IMR-90 (cell line): ENCODE data around the gene SLC29A2. TPM values are rescaled to one million over a fixed set of nuclear protein-coding genes. Genes with fewer than 3 reads are reported as not detected.

Source experiments
- ATAC-seq: fragments of 200-7000 bp; cut with Tn5 transposase; 2 replicates; pipeline ENCODE4 v1.9.1; 2020; ENCODE audit warnings: low read depth, mild to moderate bottlenecking, moderate library complexity
- BruUV-seq: library from RNA; stranded (reverse); fragments of 400-500 nt; replicated peaks from 2 replicates; lab custom pipeline; 2021; lab: Mats Ljungman, UMichigan
- CTCF ChIA-PET: fragments of 300-600 bp; formaldehyde crosslinking; extraction: SDS; loops from one replicate; lab custom pipeline; 2021; ENCODE audit warnings: antibody characterized with exemption; lab: Yijun Ruan, JAX
- POLR2A ChIA-PET: fragments of 300-600 bp; sonication (Branson Sonifier 250); formaldehyde crosslinking; loops from one replicate; lab custom pipeline; 2022; ENCODE audit warnings: antibody characterized with exemption; ENCODE audit not compliant: unreplicated experiment; lab: Charles Lee
- DNase-seq: peaks from one replicate; pipeline ENCODE4 v3.0.0; 2013
- H2AFZ ChIP-seq: replicated peaks from 2 replicates; pipeline ENCODE3; 2013; ENCODE audit warnings: low read length, mild to moderate bottlenecking; ENCODE audit not compliant: poor library complexity
- H2AK5ac ChIP-seq: 2 replicates; pipeline ENCODE4 v1.6.1; 2013; ENCODE audit warnings: low read depth, low read length, inconsistent platforms
- H2AK9ac ChIP-seq: replicated peaks from 2 replicates; pipeline ENCODE3; 2013; ENCODE audit warnings: mild to moderate bottlenecking, low read depth, low read length, moderate library complexity; ENCODE audit not compliant: poor library complexity
- H2BK120ac ChIP-seq: 2 replicates; pipeline ENCODE4 v1.6.1; 2013; ENCODE audit warnings: low read depth, low read length, inconsistent platforms
- H2BK15ac ChIP-seq: 3 replicates; pipeline ENCODE4 v1.6.1; 2013; ENCODE audit warnings: low read depth, low read length, inconsistent platforms
- H2BK20ac ChIP-seq: 2 replicates; pipeline ENCODE4 v1.6.1; 2013; ENCODE audit warnings: low read depth, mild to moderate bottlenecking, inconsistent platforms, low read length, moderate library complexity
- H2BK5ac ChIP-seq: 2 replicates; pipeline ENCODE4 v1.6.1; 2013; ENCODE audit warnings: mild to moderate bottlenecking, low read depth, low read length, inconsistent platforms; ENCODE audit not compliant: poor library complexity, severe bottlenecking
- H3K14ac ChIP-seq: replicated peaks from 2 replicates; pipeline ENCODE4 v1.6.1; 2013; ENCODE audit warnings: low read depth, low read length, inconsistent platforms
- H3K18ac ChIP-seq: 2 replicates; pipeline ENCODE4 v1.6.1; 2013; ENCODE audit warnings: low read depth, low read length, control low read depth
- H3K23ac ChIP-seq: 2 replicates; pipeline ENCODE4 v1.6.1; 2013; ENCODE audit warnings: low read depth, low read length, inconsistent platforms
- H3K27ac ChIP-seq: 2 replicates; pipeline ENCODE4 v1.5.1; 2013; ENCODE audit warnings: mild to moderate bottlenecking, control low read depth, low read length; ENCODE audit not compliant: insufficient read depth
- H3K27me3 ChIP-seq: 2 replicates; pipeline ENCODE4 v1.6.1; 2013; ENCODE audit warnings: low read length; ENCODE audit not compliant: control insufficient read depth, insufficient read depth
- H3K36me3 ChIP-seq: 2 replicates; pipeline ENCODE4 v1.6.1; 2013; ENCODE audit warnings: low read length, mixed read lengths; ENCODE audit not compliant: control insufficient read depth, insufficient read depth
- H3K4ac ChIP-seq: 2 replicates; pipeline ENCODE4 v1.6.1; 2013; ENCODE audit warnings: low read depth, low read length, inconsistent platforms
- H3K4me1 ChIP-seq: 2 replicates; pipeline ENCODE4 v1.6.1; 2013; ENCODE audit warnings: low read length, mixed read lengths; ENCODE audit not compliant: control insufficient read depth, insufficient read depth
- H3K4me2 ChIP-seq: 2 replicates; pipeline ENCODE4 v1.6.1; 2013; ENCODE audit warnings: low read depth, mild to moderate bottlenecking, control low read depth, low read length, moderate library complexity
- H3K4me3 ChIP-seq: 2 replicates; pipeline ENCODE4 v1.5.1; 2013; ENCODE audit warnings: low read depth, mild to moderate bottlenecking, control low read depth, low read length, moderate library complexity; ENCODE audit not compliant: insufficient read depth
- H3K56ac ChIP-seq: 2 replicates; pipeline ENCODE4 v1.6.1; 2013; ENCODE audit warnings: low read length, inconsistent platforms; ENCODE audit not compliant: insufficient read depth; ENCODE audit errors: extremely low read depth
- H3K79me1 ChIP-seq, 2 experiments: 2 replicates each; pipeline ENCODE4 v1.6.1; 2013; ENCODE audit warnings: low read length in 2 of 2, inconsistent platforms in 1 of 2, low read depth in 1 of 2
- H3K9ac ChIP-seq: 2 replicates; pipeline ENCODE4 v1.6.1; 2013; ENCODE audit warnings: low read depth, low read length, control low read depth
- H3K9me1 ChIP-seq: 2 replicates; pipeline ENCODE4 v1.6.1; 2013; ENCODE audit warnings: low read length, inconsistent platforms; ENCODE audit not compliant: insufficient read depth
- H3K9me3 ChIP-seq: 2 replicates; pipeline ENCODE4 v1.6.1; 2013; ENCODE audit warnings: low read length; ENCODE audit not compliant: control insufficient read depth, insufficient read depth
- H4K20me1 ChIP-seq: 2 replicates; pipeline ENCODE4 v1.6.1; 2013; ENCODE audit warnings: low read length, inconsistent platforms; ENCODE audit not compliant: insufficient read depth
- H4K5ac ChIP-seq: 2 replicates; pipeline ENCODE4 v1.6.1; 2013; ENCODE audit warnings: mild to moderate bottlenecking, low read depth, low read length, control low read depth
- H4K8ac ChIP-seq, 2 experiments: 2 replicates each; pipeline ENCODE4 v1.6.1; 2013; ENCODE audit warnings: low read depth in 2 of 2, low read length in 2 of 2, control low read depth in 1 of 2, inconsistent platforms in 1 of 2
- H4K91ac ChIP-seq: 2 replicates; pipeline ENCODE4 v1.6.1; 2013; ENCODE audit warnings: low read depth, low read length, inconsistent platforms; ENCODE audit not compliant: insufficient read depth
- BHLHE40 ChIP-seq: fragments of 150-350 bp; IDR thresholded peaks from 2 replicates; pipeline ENCODE4 v1.6.1; 2016; ENCODE audit warnings: mild to moderate bottlenecking, low read depth, low read length
- FOS ChIP-seq: fragments of 150-350 bp; IDR thresholded peaks from 2 replicates; pipeline ENCODE4 v1.6.1; 2016; ENCODE audit warnings: low read depth, low read length
- NFE2L2 ChIP-seq: fragments of 150-350 bp; IDR thresholded peaks from 2 replicates; pipeline ENCODE4 v1.6.1; 2016; ENCODE audit warnings: low read depth, mild to moderate bottlenecking, low read length
- POLR2A ChIP-seq: IDR thresholded peaks from 2 replicates; pipeline ENCODE4 v1.6.1; 2012; ENCODE audit warnings: mild to moderate bottlenecking, low read depth, low read length
- RAD21 ChIP-seq: IDR thresholded peaks from 2 replicates; pipeline ENCODE4 v1.6.1; 2012; ENCODE audit warnings: low read length, improper control_type of control experiment
- WGBS, 2 experiments: methylation state at CpG; one replicate each; pipeline versions ENCODE4 v1.1.5 to v1.1.7; 2013; ENCODE audit warnings: missing lambda C conversion rate in 2 of 2; ENCODE audit not compliant: insufficient read length in 1 of 2; ENCODE audit errors: extremely low coverage in 2 of 2; 5-methylcytosine and 5-hydroxymethylcytosine counted together
- dilution Hi-C: fragments of 300-500 bp; cut with HindIII; formaldehyde crosslinking; loops from one replicate; pipeline ENCODE4 v1.14.3; 2018; ENCODE audit warnings: low sequenced_read_pairs; ENCODE audit not compliant: unreplicated experiment
- in situ Hi-C: fragments of 300-500 bp; cut with MboI; formaldehyde crosslinking; loops from 3 replicates; pipeline ENCODE4 v1.14.3; 2019; ENCODE audit warnings: low sequenced_read_pairs, inconsistent platforms, mixed read lengths
- intact Hi-C: fragments of 100-400 bp; cut with micrococcal nuclease; formaldehyde crosslinking; loops from 2 replicates; pipeline ENCODE4 v1.10.0; 2022
- polyA plus RNA-seq, 3 experiments: library from polyadenylated mRNA; depleted of rRNA; stranded (reverse); fragments of >200 nt; gene quantifications; 2 replicates each; pipeline ENCODE4 v1.2.3, GENCODE V29; 2012; ENCODE audit warnings: low replicate concordance in 1 of 3
- total RNA-seq: library from RNA; depleted of rRNA; stranded (reverse); fragments of >200 nt; gene quantifications from 2 replicates; pipeline ENCODE4 v1.2.3, GENCODE V29; 2012

SLC29A2 gene
- total and polyA plus RNA-seq, 2 of the 4 experiments (the other 2 are of a cell fraction), result under 0.01 to 1.2 TPM

GRCh38 chr11:66361502-66361941, 10.0 kb downstream of the SLC29A2 start:
- ATAC-seq (no peak), DNase-seq (no peak)
- CTCF ChIA-PET, result no interaction called here
- no peak overlapping the region for H2BK15ac ChIP-seq
- no peak overlapping the region for H2BK120ac ChIP-seq
- no peak overlapping the region for H3K4me2 ChIP-seq
- H3K9ac ChIP-seq, result no peak overlapping the region
- no peaks in the 10 kb centered on the region for H3K9me1 ChIP-seq
- dilution Hi-C loops, result no loop called here
- H2AK9ac ChIP-seq, result no peak overlapping the region
- in situ Hi-C loops, result no loop called here
- no peaks in the 10 kb centered on the region for H3K79me1 ChIP-seq
- no peak overlapping the region for H3K4ac ChIP-seq
- no peak overlapping the region for H3K14ac ChIP-seq
- no peaks in the 10 kb centered on the region for H3K36me3 ChIP-seq
- no peak overlapping the region for H4K91ac ChIP-seq
- H3K4me3 ChIP-seq, result no peak overlapping the region
- WGBS, 2 experiments, result 86% methylated on average over 6 of the region's 6 CpGs; no CpG with 5 or more reads in 1 of the 2 experiments
- TF ChIP-seq POLR2A (no peak), NFE2L2 (no peak), BHLHE40 (no peak), FOS (no peak), RAD21 (no peak)
- H2BK5ac ChIP-seq, result no peak overlapping the region
- H3K18ac ChIP-seq, result no peak overlapping the region
- intact Hi-C loops, result no loop called here
- POLR2A ChIA-PET, result interaction anchor here (0.6 kb wide), 1 partner anchor 25 kb away, joined by 3 read pairs; the partner anchor contains the start of gene RIN1
- no peak overlapping the region for H3K27ac ChIP-seq
- H4K20me1 ChIP-seq, result no peaks in the 10 kb centered on the region
- H3K56ac ChIP-seq, result no peak overlapping the region
- no peak overlapping the region for H2AFZ ChIP-seq
- H2BK20ac ChIP-seq, result no peak overlapping the region
- no peak overlapping the region for H4K5ac ChIP-seq
- H3K27me3 ChIP-seq, result peaks cover 2% of the 10 kb centered on the region; the same call in 1 of the 2 replicates
- BruUV-seq, result no TSS peak
- H4K8ac ChIP-seq, result no peak overlapping the region
- no peaks in the 10 kb centered on the region for H3K9me3 ChIP-seq
- no peak overlapping the region for H3K23ac ChIP-seq
- H2AK5ac ChIP-seq, result no peak overlapping the region
- no peaks in the 10 kb centered on the region for H3K4me1 ChIP-seq
